Endothelial cell of umbilical vein (primary cell): ENCODE measurements around the gene LPP. TPM values are rescaled to one million over a fixed set of nuclear protein-coding genes. Genes with fewer than 3 reads are reported as not detected.

ENCODE experiments used
- BruUV-seq: library from RNA; stranded (reverse); fragments of 400-500 nt; replicated peaks from 2 replicates; lab custom pipeline; 2021; lab: Mats Ljungman, UMichigan
- CTCF ChIA-PET: fragments of 300-600, 350-600 bp; sonication (Branson Sonifier 250); formaldehyde crosslinking; loops from one replicate; lab custom pipeline; 2021; ENCODE audit warnings: antibody characterized with exemption, inconsistent platforms; lab: Charles Lee
- POLR2A ChIA-PET: fragments of 300-600, 350-600 bp; sonication (Branson Sonifier 250); formaldehyde crosslinking; loops from one replicate; lab custom pipeline; 2021; ENCODE audit warnings: antibody characterized with exemption, inconsistent platforms; lab: Charles Lee
- DNase-seq: peaks from one replicate; pipeline ENCODE4 v3.0.0-alpha.2; 2011; ENCODE audit warnings: low read depth, low spot score
- FAIRE-seq: peaks from 2 replicates; lab custom pipeline; 2011; peaks lifted over from hg19 to GRCh38; lab: Jason Lieb, UNC
- H2AFZ ChIP-seq: 2 replicates; pipeline ENCODE4 v1.6.0; 2012; ENCODE audit warnings: low read depth, low read length, control low read depth, inconsistent platforms
- H3K27ac ChIP-seq: 2 replicates; pipeline ENCODE4 v1.5.1; 2011; ENCODE audit warnings: low read depth, mild to moderate bottlenecking, control low read depth, low read length, moderate library complexity; ENCODE audit not compliant: insufficient read depth
- H3K27me3 ChIP-seq, 2 experiments: 2 replicates each; pipeline versions ENCODE4 v1.6.0 to v1.6.1; 2011; ENCODE audit warnings: low read length in 2 of 2, mixed read lengths in 1 of 2; ENCODE audit not compliant: control insufficient read depth in 2 of 2, insufficient read depth in 2 of 2
- H3K36me3 ChIP-seq, 2 experiments: 2 replicates in 1 of 2; 3 replicates in 1 of 2; pipeline ENCODE4 v1.5.1; 2011; ENCODE audit warnings: low read length in 2 of 2, mild to moderate bottlenecking in 1 of 2, moderate library complexity in 1 of 2; ENCODE audit not compliant: control insufficient read depth in 2 of 2, insufficient read depth in 2 of 2; ENCODE audit errors: extremely low read depth in 1 of 2
- H3K4me1 ChIP-seq: 3 replicates; pipeline ENCODE4 v1.5.1; 2011; ENCODE audit warnings: mild to moderate bottlenecking, low read length; ENCODE audit not compliant: control insufficient read depth, insufficient read depth; ENCODE audit errors: extremely low read depth
- H3K4me2 ChIP-seq: 2 replicates; pipeline ENCODE4 v1.6.1; 2011; ENCODE audit warnings: low read length, control low read depth, mixed read lengths; ENCODE audit not compliant: insufficient read depth
- H3K4me3 ChIP-seq, 3 experiments: fragments of 200-600 bp in 1 of 3; sonication (generic), shearing (Covaris generic) in 1 of 3; replicated peaks in 1 of 3; 2 replicates each; pipeline ENCODE4 v1.5.1; 2011 to 2016; ENCODE audit warnings: control low read depth in 3 of 3, low read length in 3 of 3, mild to moderate bottlenecking in 2 of 3, inconsistent platforms in 1 of 3, low read depth in 1 of 3, moderate library complexity in 1 of 3; ENCODE audit not compliant: insufficient read depth in 1 of 3
- H3K79me2 ChIP-seq: 2 replicates; pipeline ENCODE4 v1.6.0; 2012; ENCODE audit warnings: low read length, inconsistent platforms; ENCODE audit not compliant: control insufficient read depth, insufficient read depth
- H3K9ac ChIP-seq: replicated peaks from 2 replicates; pipeline ENCODE3; 2011; ENCODE audit warnings: low read length, control low read depth; ENCODE audit not compliant: insufficient read depth; ENCODE audit errors: extremely low read depth
- H3K9me1 ChIP-seq: replicated peaks from 3 replicates; pipeline ENCODE4 v1.6.0; 2011; ENCODE audit warnings: mild to moderate bottlenecking, low read length; ENCODE audit not compliant: control insufficient read depth, insufficient read depth; ENCODE audit errors: extremely low read depth
- H3K9me3 ChIP-seq: replicated peaks from 2 replicates; pipeline ENCODE4 v1.5.1; 2012; ENCODE audit warnings: low read length, inconsistent platforms; ENCODE audit not compliant: control insufficient read depth, insufficient read depth
- H4K20me1 ChIP-seq: replicated peaks from 2 replicates; pipeline ENCODE3; 2011; ENCODE audit warnings: mild to moderate bottlenecking, low read length; ENCODE audit not compliant: control insufficient read depth, insufficient read depth; ENCODE audit errors: extremely low read depth
- EZH2 ChIP-seq: IDR thresholded peaks from 2 replicates; pipeline ENCODE4 v1.6.1; 2012; ENCODE audit warnings: borderline replicate concordance, low read depth, mild to moderate bottlenecking, moderate library complexity, low read length, inconsistent platforms; ENCODE audit not compliant: severe bottlenecking
- FOS ChIP-seq: IDR thresholded peaks from 2 replicates; pipeline ENCODE4 v1.6.1; 2011; ENCODE audit warnings: mild to moderate bottlenecking, low read length, moderate library complexity, borderline replicate concordance; ENCODE audit not compliant: insufficient read depth
- GATA2 ChIP-seq: IDR thresholded peaks from 2 replicates; pipeline ENCODE4 v1.7.0; 2011; ENCODE audit warnings: low read depth, mild to moderate bottlenecking, moderate library complexity, mixed read lengths, low read length; ENCODE audit not compliant: insufficient read length, insufficient read depth
- JUN ChIP-seq: IDR thresholded peaks from 2 replicates; pipeline ENCODE4 v1.6.1; 2011; ENCODE audit warnings: borderline replicate concordance, low read depth; ENCODE audit not compliant: insufficient read length, insufficient read depth
- MYC ChIP-seq: IDR thresholded peaks from one replicate; pipeline ENCODE4 v1.6.1; 2011; ENCODE audit warnings: mild to moderate bottlenecking, low read depth, low read length
- POLR2A ChIP-seq: IDR thresholded peaks from 2 replicates; pipeline ENCODE4 v1.6.1; 2012; ENCODE audit warnings: low read depth, mild to moderate bottlenecking, control low read depth, low read length
- POLR2AphosphoS5 ChIP-seq: IDR thresholded peaks from 2 replicates; pipeline ENCODE4 v1.6.1; 2012; ENCODE audit warnings: low read depth, mild to moderate bottlenecking, control low read depth, low read length, moderate library complexity; ENCODE audit not compliant: insufficient read depth
- dilution Hi-C: fragments of 300-500 bp; cut with MboI; formaldehyde crosslinking; loops from one replicate; pipeline ENCODE4 v1.15.0; 2019; ENCODE audit warnings: low sequenced_read_pairs; ENCODE audit not compliant: extremely low pct_ligation_motif_present
- intact Hi-C: fragments of 100-400 bp; cut with micrococcal nuclease; formaldehyde crosslinking; loops from one replicate; pipeline ENCODE4 v1.10.0; 2022
- polyA plus RNA-seq, 4 experiments: library from polyadenylated mRNA; depleted of rRNA in 3 of 4; stranded (reverse) in 3 of 4; unstranded in 1 of 4; fragments of >200 nt; gene quantifications; 2 replicates each; pipeline versions ENCODE4 v1.2.1 to v1.2.3, GENCODE V29; 2011 to 2012; ENCODE audit warnings: missing spikeins in 1 of 4
- total RNA-seq: library from RNA; stranded (reverse); gene quantifications from 2 replicates; pipeline ENCODE4 v1.2.3, GENCODE V29; 2021
- TF ChIP-seq, protein P1 (sequence below): IDR thresholded peaks from 2 replicates; pipeline ENCODE4 v1.6.1; 2011; ENCODE audit not compliant: insufficient read depth, insufficient read length
- TF ChIP-seq, protein P2 (sequence below), 2 donors: IDR thresholded peaks; 1 replicate in 1 of 2; 2 replicates in 1 of 2; pipeline ENCODE4 v1.5.1; 2011; ENCODE audit warnings: low read length in 2 of 2, mild to moderate bottlenecking in 2 of 2, moderate library complexity in 2 of 2, control low read depth in 1 of 2, inconsistent platforms in 1 of 2, low read depth in 1 of 2; ENCODE audit not compliant: insufficient read depth in 1 of 2; ENCODE audit errors: extremely low read depth in 1 of 2

The LPP gene
- total and polyA plus RNA-seq, 2 donors (not counting 3 experiments of a cell fraction or from before 2014, with no cell fraction given), result 16.9 to 153 TPM

DNA sequence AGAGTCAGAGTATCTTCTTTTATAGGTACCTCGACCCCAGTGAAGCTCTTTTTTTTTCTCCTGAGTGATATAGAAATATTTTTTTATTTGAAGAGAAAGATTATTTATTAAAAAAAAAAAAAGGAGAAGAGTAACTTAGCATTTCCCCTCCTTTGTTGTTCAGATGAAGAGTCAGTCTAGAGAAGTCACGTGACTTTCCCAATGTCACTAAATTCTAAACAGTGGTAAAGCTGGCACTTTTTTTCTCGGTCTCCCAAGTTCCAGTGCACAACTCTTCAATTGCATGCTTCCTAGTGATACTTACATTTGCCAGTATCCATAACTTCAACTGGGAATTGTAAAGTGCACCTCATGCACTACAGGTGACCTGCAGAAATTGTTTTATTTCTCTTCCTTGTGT, 448.7 kb downstream of the LPP start:
- no peak for FAIRE-seq
- H3K36me3 ChIP-seq, result no peaks in the 10 kb centered on the region
- ChIA-PET POLR2A (no interaction called here), CTCF (interaction anchor here (0.6 to 0.7 kb wide), 3 partner anchors 9 to 105 kb away, joined by 3 read pairs; no protein-coding TSS in a partner anchor)
- H3K9me1 ChIP-seq, result no peaks in the 10 kb centered on the region
- no peak overlapping the region for H3K4me2 ChIP-seq
- BruUV-seq, result no TSS peak
- H3K27ac ChIP-seq, result no peak overlapping the region
- no peak for DNase-seq
- dilution Hi-C loops, result no loop called here
- no peaks in the 10 kb centered on the region for H3K79me2 ChIP-seq
- H3K9ac ChIP-seq, result no peak overlapping the region
- no peak overlapping the region for H3K4me3 ChIP-seq
- intact Hi-C loops, result no loop called here
- TF ChIP-seq POLR2A (no peak), FOS (no peak), MYC (no peak)
- TF ChIP-seq, protein P1, sequence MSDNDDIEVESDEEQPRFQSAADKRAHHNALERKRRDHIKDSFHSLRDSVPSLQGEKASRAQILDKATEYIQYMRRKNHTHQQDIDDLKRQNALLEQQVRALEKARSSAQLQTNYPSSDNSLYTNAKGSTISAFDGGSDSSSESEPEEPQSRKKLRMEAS, result no peak
- no peaks in the 10 kb centered on the region for H3K27me3 ChIP-seq
- no peaks in the 10 kb centered on the region for H4K20me1 ChIP-seq
- H3K4me1 ChIP-seq, result no peaks in the 10 kb centered on the region
- no peak overlapping the region for H2AFZ ChIP-seq
- H3K9me3 ChIP-seq, result no peaks in the 10 kb centered on the region

DNA sequence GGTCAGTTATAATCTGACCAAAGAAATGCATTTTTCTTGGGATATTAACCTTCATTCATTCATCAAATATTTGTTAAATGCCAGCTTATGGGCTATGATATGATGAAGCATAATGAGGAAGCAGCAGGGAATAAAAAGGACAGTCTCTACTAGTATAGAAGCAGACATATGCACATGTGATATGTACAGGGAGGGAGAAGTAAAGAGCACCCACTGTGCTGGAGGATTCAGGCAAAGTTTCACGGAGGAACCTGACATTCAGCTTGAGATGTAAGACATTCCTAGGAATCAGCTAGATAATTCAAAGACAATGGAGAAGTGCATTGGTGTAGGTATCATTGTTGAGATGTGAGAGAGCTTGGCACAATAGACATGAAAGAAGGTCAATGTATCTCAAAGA, 450.7 kb downstream of the LPP start:
- H4K20me1 ChIP-seq, result no peaks in the 10 kb centered on the region
- DNase-seq (no peak), FAIRE-seq (no peak)
- H2AFZ ChIP-seq, result no peak overlapping the region
- ChIA-PET CTCF (no interaction called here), POLR2A (no interaction called here)
- dilution Hi-C loops, result no loop called here
- no peak overlapping the region for H3K4me2 ChIP-seq
- TF ChIP-seq FOS (no peak), POLR2AphosphoS5 (no peak), MYC (no peak), EZH2 (no peak), GATA2 (no peak), POLR2A (no peak), JUN (no peak)
- TF ChIP-seq, protein P1, result no peak
- TF ChIP-seq, protein P2, sequence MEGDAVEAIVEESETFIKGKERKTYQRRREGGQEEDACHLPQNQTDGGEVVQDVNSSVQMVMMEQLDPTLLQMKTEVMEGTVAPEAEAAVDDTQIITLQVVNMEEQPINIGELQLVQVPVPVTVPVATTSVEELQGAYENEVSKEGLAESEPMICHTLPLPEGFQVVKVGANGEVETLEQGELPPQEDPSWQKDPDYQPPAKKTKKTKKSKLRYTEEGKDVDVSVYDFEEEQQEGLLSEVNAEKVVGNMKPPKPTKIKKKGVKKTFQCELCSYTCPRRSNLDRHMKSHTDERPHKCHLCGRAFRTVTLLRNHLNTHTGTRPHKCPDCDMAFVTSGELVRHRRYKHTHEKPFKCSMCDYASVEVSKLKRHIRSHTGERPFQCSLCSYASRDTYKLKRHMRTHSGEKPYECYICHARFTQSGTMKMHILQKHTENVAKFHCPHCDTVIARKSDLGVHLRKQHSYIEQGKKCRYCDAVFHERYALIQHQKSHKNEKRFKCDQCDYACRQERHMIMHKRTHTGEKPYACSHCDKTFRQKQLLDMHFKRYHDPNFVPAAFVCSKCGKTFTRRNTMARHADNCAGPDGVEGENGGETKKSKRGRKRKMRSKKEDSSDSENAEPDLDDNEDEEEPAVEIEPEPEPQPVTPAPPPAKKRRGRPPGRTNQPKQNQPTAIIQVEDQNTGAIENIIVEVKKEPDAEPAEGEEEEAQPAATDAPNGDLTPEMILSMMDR (IDR thresholded peaks at IDR 0.05; ENCODE audit: extremely low read depth in 1 of 2, insufficient read depth in 1 of 2, low read depth in 1 of 2, low read length in 2 of 2), result no peak
- no peak overlapping the region for H3K4me3 ChIP-seq
- H3K9me1 ChIP-seq, result no peaks in the 10 kb centered on the region
- no peaks in the 10 kb centered on the region for H3K27me3 ChIP-seq
- H3K36me3 ChIP-seq, result peaks cover 4 to 6% of the 10 kb centered on the region in 2 experiments
- H3K79me2 ChIP-seq, result no peaks in the 10 kb centered on the region
- no peak overlapping the region for H3K9ac ChIP-seq
- no peak overlapping the region for H3K27ac ChIP-seq
- BruUV-seq, result no TSS peak
- H3K9me3 ChIP-seq, result no peaks in the 10 kb centered on the region
- no peaks in the 10 kb centered on the region for H3K4me1 ChIP-seq
- intact Hi-C loops, result no loop called here
